GM12875 (cell line): ENCODE results near the gene MAPKAP1.

Experiments
- H3K4me3 ChIP-seq: one replicate; pipeline ENCODE4 v1.5.1; 2011; ENCODE audit warnings: low read depth, low read length, control low read depth
- CTCF ChIP-seq: IDR thresholded peaks from 2 replicates; pipeline ENCODE4 v1.5.1; 2011; ENCODE audit warnings: low read depth, mild to moderate bottlenecking, control low read depth, inconsistent platforms, low read length, moderate library complexity, borderline replicate concordance; ENCODE audit not compliant: insufficient read depth

Gene MAPKAP1

GRCh38 chr9:125626187-125626586 lies 80.8 kb downstream of the MAPKAP1 start:
- TF ChIP-seq CTCF = no peak
- no peak overlapping the region for H3K4me3 ChIP-seq

- H3K4me3 ChIP-seq = no peak overlapping the region
- no peak for TF ChIP-seq CTCF
These were observed 85.8 kb downstream of the MAPKAP1 start for GRCh38 chr9:125621170-125621569.

- no peak for TF ChIP-seq CTCF
- no peak overlapping the region for H3K4me3 ChIP-seq
These were observed 86.8 kb downstream of the MAPKAP1 start for GRCh38 chr9:125620216-125620615.

- H3K4me3 ChIP-seq = no peak overlapping the region
- TF ChIP-seq CTCF = no peak
These were observed 89.9 kb downstream of the MAPKAP1 start for GRCh38 chr9:125617087-125617486.

GRCh38 chr9:125613141-125613540 lies 93.9 kb downstream of the MAPKAP1 start:
- H3K4me3 ChIP-seq = no peak overlapping the region
- TF ChIP-seq CTCF = no peak

GRCh38 chr9:125612616-125613015 lies 94.4 kb downstream of the MAPKAP1 start:
- TF ChIP-seq CTCF = no peak
- no peak overlapping the region for H3K4me3 ChIP-seq

GRCh38 chr9:125611121-125611765 lies 95.8 kb downstream of the MAPKAP1 start:
- TF ChIP-seq CTCF = no peak
- no peak overlapping the region for H3K4me3 ChIP-seq
